GM13977 (cell line): ENCODE data around the gene NPM3.

Source experiments
- DNase-seq: peaks from one replicate; pipeline ENCODE4 v3.0.0; 2012; ENCODE audit warnings: low spot score
- in situ Hi-C: fragments of 300-500 bp; cut with MboI; formaldehyde crosslinking; loops from one replicate; pipeline ENCODE4 v1.12.0; 2022; ENCODE audit warnings: low sequenced_read_pairs, low pct_unique_long_range_greater_than_20kb, mixed read lengths, inconsistent platforms; ENCODE audit not compliant: unreplicated experiment
- TF ChIP-seq, protein P1 (sequence below): IDR thresholded peaks from 2 replicates; pipeline ENCODE4 v1.5.1; 2012; ENCODE audit warnings: mild to moderate bottlenecking, control low read depth; ENCODE audit not compliant: insufficient read depth; ENCODE audit errors: extremely low read depth, missing control alignments

The NPM3 gene

GRCh38 chr10:101818119-101818871 is 35.0 kb upstream of the NPM3 start, which contains the start of gene OGA:
OGA (minus strand) TSS chr10:101818444; CDS start chr10:101818022, 422 bp downstream.
- TF ChIP-seq, protein P1, sequence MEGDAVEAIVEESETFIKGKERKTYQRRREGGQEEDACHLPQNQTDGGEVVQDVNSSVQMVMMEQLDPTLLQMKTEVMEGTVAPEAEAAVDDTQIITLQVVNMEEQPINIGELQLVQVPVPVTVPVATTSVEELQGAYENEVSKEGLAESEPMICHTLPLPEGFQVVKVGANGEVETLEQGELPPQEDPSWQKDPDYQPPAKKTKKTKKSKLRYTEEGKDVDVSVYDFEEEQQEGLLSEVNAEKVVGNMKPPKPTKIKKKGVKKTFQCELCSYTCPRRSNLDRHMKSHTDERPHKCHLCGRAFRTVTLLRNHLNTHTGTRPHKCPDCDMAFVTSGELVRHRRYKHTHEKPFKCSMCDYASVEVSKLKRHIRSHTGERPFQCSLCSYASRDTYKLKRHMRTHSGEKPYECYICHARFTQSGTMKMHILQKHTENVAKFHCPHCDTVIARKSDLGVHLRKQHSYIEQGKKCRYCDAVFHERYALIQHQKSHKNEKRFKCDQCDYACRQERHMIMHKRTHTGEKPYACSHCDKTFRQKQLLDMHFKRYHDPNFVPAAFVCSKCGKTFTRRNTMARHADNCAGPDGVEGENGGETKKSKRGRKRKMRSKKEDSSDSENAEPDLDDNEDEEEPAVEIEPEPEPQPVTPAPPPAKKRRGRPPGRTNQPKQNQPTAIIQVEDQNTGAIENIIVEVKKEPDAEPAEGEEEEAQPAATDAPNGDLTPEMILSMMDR: no peak
- peak; percentile 94 for DNase-seq
- in situ Hi-C loops: no loop called here

DNA sequence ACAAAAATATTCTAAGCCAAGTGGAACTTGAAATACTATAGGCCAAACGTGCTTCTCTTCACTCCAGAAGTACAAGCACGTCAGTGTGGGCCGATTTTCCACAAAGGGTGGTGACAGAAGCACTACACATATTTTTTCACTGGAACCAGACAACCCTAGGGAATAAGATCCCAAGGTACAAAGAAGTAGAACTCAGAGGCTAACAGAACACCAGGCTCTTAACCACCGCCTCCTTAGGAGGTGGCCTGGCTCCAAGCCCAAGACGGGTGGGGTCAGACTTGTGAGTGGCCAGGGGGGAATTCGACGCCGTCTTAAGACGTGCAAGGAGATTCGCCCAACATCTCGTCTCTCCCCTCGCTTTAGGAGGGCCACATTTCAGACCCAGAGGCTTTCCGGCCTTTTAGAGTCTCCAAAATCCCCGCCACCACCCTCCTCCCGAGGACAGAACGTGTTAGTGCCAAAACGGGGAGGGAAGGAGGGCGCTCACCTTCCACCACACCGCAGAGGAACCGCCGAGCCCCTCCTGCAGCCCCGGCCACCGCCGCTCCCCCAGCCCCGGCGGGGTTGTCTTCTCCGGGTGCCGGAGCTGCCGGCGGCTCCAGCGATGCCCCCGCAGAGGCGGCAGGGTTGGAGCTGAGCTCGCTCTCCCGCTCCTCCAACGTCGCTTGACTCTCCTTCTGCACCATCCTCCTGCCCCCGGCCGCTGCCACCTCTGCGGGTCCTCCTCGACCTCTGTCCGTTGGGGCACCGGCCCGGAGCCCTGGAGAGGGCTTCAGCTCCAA is 34.3 kb upstream of the NPM3 start:
- TF ChIP-seq, protein P1: no peak
- in situ Hi-C loops: no loop called here
- DNase-seq: peak; percentile 45

GRCh38 chr10:101816913-101817336 is 33.7 kb upstream of the NPM3 start:
- peak; percentile 57 for DNase-seq
- in situ Hi-C loops: no loop called here
- TF ChIP-seq, protein P1: no peak

DNA sequence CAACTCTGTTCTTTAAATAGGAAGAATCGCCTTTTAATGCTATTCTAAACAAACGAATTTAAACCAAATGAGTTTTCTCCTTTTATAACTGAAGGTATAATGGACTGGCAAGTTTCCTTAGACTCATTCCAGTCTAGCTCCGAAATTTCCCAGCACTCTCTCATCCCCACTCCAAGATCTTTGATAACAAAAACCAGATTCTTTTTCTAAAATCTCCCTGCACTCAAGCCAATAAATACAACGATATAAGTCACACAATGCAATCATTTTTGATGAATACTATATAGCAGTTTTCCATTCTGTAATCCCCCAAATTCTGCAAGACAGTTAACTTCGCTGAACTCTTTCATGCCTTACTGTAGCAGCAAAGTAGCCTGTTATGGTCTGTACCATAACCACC is 33.1 kb upstream of the NPM3 start:
- DNase-seq: no peak
- TF ChIP-seq, protein P1: no peak
- in situ Hi-C loops: no loop called here

- peak; percentile 70 for DNase-seq
- in situ Hi-C loops: no loop called here
These were observed 31.3 kb upstream of the NPM3 start for GRCh38 chr10:101814466-101815071.

GRCh38 chr10:101812606-101813005 is 29.4 kb upstream of the NPM3 start:
- TF ChIP-seq, protein P1: no peak
- no peak for DNase-seq
- in situ Hi-C loops: no loop called here

More at GRCh38 chr10:101814466-101815071, 31.3 kb upstream of the NPM3 start:
- TF ChIP-seq, protein P1: no peak
